ENCODE results near the gene FREM2.

Gene FREM2, protein sequence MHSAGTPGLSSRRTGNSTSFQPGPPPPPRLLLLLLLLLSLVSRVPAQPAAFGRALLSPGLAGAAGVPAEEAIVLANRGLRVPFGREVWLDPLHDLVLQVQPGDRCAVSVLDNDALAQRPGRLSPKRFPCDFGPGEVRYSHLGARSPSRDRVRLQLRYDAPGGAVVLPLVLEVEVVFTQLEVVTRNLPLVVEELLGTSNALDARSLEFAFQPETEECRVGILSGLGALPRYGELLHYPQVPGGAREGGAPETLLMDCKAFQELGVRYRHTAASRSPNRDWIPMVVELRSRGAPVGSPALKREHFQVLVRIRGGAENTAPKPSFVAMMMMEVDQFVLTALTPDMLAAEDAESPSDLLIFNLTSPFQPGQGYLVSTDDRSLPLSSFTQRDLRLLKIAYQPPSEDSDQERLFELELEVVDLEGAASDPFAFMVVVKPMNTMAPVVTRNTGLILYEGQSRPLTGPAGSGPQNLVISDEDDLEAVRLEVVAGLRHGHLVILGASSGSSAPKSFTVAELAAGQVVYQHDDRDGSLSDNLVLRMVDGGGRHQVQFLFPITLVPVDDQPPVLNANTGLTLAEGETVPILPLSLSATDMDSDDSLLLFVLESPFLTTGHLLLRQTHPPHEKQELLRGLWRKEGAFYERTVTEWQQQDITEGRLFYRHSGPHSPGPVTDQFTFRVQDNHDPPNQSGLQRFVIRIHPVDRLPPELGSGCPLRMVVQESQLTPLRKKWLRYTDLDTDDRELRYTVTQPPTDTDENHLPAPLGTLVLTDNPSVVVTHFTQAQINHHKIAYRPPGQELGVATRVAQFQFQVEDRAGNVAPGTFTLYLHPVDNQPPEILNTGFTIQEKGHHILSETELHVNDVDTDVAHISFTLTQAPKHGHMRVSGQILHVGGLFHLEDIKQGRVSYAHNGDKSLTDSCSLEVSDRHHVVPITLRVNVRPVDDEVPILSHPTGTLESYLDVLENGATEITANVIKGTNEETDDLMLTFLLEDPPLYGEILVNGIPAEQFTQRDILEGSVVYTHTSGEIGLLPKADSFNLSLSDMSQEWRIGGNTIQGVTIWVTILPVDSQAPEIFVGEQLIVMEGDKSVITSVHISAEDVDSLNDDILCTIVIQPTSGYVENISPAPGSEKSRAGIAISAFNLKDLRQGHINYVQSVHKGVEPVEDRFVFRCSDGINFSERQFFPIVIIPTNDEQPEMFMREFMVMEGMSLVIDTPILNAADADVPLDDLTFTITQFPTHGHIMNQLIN (N-terminal part only)

DNA sequence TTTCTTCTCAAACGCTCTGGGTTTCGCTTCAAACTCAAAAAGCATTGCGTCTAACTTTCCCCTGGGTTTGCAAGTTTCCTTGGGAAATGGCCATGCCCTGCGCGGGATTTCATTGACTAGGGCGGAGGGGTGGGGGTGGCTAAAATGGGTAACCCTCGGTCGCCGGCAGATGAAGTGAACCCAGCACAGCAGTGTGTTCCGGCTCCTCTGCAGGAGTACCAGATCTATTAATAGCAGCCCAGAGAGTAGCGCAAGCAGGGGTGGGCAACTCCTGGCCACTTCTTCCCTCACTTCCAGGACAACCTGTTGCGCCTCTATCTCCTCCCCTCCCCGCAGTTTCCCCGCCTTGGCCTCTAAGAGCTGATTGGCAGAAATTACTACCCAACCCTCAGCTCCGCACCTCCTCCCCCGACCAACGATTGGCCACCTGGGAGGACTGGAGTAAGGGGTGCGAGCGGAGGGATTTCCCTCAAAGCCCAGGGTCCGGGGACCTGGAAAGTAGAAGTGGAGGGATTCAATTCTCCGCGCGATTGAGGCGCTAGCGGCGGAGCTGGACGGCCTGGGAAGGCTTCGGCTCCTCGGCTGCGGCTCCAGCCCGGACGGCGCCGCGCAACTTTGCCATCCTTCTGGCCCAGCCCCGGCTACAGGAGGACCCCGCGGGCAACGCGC is at the start of gene FREM2:
FREM2 (plus strand) TSS at position 501 of the 669 bp plus-strand sequence. CDS start 268 bp downstream, outside the sequence.
- no peak for DNase-seq

DNA sequence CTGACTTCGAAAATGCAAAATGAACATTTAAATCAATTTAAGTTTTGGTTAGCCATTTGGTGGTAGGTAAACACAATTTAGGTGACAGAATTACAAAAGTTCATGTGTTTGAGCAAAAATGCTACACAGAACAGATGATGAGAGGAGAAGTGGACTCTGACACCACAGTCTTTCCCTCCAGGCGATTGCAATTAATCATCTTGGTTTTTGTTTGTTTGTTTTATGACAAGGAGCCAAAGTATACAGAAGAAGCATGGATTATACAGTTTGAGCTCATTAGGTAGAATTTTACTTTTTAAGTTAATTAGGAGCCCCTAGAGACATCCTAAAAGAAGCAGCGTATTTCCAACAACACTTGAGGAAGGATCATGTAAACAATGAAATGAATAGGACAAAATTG is 49.3 kb upstream of the FREM2 start:
- DNase-seq: no peak

DNA sequence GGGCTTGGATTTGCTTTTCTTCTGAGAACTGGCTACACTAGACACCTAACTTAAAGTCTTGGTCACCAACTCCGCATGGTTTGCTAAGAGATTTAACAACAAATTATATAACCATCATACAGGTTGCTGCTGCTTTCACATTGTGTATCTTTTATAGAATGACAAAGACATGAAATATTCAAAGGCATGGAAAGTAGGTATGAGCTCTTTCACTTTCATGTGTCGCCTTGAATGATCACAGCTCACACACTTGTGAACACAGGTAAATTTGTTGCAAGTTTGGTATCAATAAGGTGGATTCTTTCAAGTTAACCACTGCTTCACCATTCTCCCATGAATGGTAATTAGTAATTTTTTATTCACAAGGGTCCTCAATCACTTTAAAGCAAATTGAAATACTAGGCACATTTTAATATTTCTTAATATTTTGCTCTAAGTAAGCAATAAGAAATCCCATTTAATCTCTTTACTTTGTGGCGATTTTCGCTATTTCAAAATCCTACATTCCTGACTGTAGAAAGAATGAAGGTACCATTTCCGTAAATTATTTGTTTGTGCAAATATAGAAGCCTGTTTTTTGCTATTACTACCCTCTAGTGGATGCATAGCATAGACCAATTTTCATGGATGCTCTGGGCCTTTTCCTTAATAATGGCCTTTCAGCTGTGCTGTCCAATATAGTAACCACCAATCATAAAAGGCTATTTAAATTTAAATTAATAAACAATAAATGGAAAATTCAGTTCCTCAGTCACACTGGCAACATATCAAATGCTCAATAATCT is 45.5 kb upstream of the FREM2 start:
- no peak for DNase-seq

DNA sequence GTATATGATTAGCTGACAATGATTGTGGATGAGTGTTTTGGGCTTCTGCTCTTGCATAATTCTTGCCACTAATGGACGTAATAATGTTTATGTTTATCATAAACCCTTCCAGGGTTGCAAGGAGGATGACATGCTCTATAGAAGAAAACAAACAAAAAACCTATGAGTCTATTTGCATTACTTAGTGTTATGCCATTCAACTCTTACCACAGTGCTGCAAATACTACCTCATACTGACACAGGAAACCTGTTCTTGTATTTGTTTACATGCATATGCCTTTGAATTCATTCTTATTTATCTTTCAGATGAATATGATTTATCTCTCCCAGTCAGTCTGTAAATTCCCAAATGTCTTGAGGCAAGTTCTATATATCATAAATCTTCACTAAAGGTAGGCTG is 39.6 kb upstream of the FREM2 start:
- DNase-seq: no peak

DNA sequence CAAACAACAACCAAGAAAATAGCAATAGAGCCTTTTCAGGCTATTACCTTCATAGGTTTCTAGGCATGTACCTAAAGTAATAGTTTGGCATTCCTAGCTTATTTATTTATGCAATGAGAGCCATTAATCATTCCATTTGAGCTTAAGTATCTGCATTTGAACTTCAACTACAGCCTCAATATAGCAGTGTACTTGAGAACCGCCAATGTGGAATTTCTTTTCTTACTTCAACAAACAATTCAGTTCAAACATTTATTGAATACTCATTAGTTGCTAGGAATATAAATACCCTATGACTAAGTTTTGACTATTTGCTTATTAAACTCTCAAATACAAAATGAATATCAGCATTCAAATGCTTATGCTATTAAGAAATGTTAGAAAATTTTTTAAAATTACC is 38.0 kb upstream of the FREM2 start:
- no peak for DNase-seq

DNA sequence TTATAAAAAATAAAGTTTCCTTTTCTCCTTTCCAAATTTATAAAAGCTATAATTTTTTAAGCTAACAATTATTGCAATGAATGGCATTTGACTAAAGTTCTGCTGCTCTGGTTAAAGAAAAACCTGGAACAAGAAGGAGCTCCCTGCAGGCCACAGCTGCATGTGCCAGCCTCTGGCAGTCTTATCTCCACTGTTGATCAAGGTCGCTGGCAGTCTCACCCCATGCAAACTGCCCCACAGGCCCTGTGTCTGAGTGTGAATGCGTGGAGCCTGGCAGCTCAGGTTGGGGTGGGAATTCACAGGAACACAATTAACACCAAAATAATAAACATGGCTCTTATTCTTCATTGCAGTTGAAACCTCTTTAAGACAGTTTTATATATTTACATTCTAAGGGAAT is 30.2 kb upstream of the FREM2 start:
- DNase-seq: no peak

DNA sequence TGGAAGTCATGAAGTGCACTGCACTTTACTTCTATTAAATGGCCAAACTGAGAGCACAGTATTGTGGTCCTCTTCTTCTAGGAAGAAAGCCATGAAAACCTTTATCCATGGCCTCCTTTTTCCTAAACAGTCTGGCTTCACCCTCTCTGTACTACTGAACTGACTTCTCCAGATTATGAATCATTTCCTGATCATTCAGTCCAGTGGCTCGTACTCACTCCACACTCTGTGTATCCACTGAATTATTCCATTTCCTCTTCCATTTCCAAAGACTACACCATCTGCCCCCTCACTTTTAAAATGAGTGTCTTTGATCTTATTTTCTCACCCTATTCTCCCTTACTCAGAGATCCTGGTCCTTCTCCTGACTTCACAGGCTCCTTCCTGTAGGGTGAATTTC is 29.7 kb upstream of the FREM2 start:
- no peak for DNase-seq

DNA sequence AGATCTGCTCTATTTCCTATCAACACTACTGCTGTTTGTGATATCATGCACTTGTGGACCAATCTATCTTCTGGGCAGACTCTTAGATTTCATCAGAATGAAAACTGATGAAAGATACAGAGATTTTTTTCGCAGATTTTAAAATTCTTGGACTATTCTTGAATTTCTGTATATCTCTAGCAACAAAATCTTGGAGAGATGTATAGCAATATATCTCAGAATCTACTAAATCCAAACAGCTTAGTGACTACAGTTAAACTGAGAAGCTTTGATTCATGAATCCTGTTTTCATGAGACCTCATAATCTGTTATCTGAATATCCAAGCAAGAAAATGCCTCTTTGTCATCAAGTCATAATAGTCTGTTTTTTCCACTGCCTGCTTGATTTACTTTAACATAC is 28.0 kb upstream of the FREM2 start:
- no peak for DNase-seq

DNA sequence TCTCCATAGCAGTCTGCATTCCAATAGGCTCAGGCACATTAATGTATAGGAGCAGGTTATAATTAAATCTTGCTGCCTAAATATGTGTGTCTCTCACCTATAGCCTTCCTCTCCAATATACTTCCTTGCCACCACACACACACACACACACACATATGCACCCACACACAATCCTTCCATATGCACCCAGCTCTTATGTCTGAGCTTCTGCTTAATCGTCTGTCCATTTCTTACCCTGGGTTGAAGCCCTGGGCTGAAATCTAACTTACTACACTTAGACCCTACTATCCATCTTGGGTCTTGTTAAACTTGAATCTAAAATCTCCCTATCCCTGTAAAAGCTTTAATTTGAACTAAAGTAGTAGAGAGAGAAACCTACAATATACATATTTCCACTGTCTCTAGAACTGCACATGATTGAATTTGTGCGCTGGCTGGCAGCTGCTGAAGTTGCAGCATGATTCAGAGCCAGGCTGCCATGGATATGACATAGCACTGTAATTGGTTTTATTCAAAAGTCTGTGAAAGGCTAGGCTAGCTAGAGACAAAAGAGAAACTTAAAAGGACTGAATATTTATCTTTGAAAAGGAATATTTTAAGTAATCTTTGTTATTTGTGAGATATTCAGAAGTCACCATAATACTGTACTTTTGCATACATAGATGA is 25.7 kb upstream of the FREM2 start:
- DNase-seq: no peak

DNA sequence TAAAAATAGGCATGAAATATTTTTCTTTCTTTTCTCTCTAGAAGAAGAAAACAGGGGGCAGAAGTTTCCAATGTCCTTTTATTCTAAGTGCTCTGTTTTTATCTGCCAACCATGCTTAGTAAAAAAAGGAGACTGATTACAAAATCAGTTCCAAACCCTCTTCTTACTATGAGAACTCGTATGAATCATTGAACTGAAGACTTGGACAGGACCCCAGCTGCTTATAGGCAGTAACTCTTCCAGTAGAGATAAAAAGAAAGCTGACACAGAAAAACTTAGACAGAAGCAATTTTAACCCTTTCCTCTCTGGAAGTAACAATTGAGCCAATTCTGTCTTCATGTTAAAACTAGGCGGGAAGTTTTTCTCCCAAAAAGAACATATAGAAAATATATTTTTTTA is 24.5 kb upstream of the FREM2 start:
- DNase-seq: no peak

DNA sequence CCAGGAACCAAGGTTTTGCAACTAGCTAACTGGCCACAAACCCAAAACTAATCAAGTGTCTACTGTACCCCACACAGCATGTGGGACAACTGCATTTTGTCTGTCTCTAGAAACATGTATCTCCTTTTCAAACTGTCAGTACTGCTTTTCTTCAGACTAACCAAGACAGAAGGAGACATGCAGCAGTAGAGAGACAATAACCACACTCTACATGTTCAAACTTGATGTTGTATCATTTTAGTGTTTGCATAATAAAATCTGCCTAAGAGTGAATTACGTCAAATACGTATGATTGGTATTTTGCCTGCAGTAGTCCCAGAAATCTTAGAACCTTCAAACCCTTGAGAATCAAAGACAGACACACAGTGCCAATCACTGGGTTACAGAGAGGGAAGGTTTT is 22.0 kb upstream of the FREM2 start:
- DNase-seq: no peak

DNA sequence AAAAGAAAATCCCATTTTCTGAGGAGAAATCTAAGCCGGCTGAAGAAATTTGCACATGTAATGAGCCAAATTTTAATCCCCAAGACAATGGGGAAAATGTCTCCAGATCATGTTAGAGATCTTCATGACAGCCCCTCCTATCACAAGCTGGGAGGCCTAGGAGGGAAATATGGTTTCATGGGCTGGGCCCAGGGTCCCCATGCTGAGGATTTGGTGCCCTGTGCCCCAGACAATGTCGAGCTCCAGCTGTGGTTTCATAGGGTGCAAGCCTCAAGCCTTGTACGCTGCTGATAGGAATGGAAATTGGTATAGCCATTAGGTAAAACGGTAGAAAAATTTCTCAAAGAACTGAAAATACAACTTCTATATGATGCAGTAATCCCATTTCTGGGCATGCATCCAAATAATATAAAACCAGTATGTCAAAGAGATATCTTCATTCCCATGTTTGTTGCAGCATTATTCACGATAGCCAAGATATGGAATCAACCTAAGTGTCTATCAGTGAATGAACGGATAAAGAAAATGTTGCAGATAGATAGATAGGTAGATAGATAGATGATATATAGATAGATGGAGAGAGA is 19.3 kb upstream of the FREM2 start:
- no peak for DNase-seq

DNA sequence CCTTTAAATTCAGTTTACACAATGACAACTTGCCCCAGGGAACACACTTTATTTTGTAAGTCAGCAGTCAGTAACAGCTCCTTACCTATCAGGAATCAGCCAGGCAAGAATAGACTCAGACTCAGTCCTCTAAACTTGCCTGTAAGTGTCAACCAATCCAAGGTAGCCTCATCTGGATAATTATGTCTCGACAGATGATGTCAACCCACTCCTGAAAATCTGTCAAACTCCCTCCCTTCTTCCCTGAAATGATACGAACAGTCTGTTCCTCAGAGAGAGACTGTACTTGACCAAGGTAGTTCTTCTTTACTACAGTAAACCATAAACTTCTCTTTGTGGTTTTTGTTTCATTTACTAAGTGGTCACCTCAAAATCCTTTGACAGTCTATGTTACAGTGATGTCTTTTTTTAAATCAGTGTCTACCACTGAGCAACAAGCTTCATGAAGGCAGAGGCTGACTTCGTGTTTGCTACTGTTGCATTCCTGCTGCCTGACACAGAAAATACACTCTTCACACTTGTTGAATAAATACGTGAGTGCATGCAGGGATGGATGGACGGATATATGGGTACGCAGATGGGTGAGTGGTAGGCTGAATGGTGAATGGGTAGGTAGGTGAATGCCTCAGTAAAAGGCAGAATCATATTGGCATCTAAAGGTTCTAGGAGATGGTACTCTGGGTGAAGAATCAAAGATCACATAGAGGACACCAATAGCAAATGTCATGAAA is 17.5 kb upstream of the FREM2 start:
- no peak for DNase-seq

DNA sequence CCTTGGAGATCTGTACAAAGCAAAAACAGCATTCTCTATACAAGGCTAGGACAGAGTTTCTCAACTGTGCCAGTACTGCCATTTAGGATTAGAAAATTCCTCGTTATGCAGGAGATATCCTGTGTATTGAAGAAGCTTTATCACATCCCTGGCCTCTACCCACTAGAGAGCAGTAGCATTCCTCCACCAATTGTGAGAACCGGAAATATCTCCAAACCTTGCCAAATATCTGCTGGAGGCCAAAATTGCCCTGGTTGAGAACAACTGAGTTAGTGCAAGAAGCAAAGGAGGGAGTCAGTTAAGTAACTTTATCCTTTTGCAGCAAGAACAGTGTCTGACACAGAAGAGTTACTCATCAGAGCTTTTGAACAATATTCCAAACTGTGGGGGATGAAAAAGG is 16.2 kb upstream of the FREM2 start:
- DNase-seq: no peak

DNA sequence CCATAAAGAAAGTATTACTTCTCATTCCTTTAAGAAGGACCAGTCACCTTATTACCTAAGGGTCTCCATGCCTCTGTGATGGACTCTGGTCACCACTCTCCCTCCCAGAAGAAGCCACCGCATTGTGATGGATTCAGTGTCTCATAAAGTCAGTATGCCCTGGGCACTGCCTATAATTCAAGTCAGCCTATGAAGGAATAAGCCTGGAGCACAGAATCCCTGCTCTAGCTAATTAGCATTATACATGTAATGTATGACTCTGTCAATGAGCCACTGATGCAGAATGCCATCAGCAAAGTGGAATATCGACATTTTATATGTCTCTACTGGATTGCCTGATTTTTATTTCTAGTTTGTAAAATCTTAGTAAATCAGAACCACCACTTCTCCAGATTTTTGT is 14.9 kb upstream of the FREM2 start:
- DNase-seq: no peak

DNA sequence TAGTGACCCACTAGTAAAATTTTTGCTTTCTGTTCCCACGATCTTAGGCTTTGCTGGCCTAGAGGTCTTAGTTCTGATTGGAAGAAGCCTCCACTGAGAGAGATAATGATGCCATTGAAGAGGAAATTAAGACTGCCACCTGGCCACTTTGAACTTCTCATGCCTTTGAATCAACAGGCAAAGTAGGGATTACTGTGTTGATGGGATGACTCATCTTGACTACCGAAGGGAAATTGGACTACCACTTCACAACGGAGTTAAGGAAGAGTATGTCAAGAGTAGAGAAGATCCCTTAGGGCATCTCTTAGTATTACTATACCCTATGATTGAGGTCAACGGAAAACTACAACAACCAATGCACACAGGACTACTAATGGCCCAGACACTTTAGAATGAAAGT is 12.7 kb upstream of the FREM2 start:
- DNase-seq: no peak

DNA sequence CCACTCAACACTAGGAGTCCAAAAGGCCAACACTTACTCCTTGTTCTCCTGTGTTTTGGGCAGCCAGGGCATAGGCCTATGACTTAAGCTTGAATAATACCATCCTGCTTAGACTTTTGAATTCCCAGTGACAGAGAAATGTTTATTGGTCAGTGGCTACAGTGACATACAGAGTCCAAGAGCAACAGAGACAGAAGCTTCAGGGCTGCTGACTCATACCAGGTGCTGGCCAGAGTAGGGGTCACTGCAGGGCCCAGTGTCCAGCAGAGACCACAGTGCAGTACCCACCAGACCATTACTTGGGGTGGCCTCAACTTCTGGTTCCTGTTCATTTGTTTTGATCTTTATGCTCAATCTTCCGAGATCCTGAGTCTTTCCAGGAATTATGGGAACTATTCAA is 6.0 kb upstream of the FREM2 start:
- no peak for DNase-seq

DNA sequence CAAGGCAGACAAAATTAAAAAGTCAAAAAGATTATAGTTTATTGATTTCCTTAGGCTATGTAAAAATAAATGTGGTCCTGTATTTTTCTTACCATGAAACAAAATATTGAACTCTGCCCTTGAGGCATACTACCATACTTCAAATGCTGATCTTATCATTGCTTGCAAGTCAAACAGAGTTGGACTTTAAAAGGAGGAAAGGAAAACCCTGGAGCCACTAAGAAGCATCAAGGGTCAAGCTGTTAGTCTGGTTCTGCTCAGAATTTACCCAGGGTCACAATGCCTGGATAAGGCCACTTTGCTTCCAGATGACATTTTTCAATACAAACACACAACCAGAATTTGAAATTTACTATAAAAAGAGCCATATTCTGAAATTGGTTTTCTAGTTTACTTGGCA is 2.2 kb upstream of the FREM2 start:
- no peak for DNase-seq

DNA sequence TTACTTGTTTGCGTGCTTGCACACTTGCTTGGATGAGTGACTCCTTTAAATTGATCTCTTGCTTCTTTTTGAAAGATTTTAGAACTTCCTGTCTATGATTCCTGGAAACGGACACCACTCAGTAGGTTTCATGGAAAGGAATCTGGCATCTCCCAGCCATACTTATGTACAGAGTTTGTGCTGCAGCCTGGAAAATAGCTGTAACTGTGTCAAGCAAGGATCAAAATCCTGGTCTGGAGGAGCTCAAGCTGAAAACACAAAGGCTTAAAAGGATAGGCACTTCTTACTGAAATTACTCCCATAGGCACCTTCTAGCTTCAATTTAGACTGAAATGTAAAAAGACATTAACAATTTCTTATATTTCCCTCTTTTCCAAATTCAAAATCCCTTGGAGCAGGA is 1.4 kb upstream of the FREM2 start:
- DNase-seq: no peak

DNA sequence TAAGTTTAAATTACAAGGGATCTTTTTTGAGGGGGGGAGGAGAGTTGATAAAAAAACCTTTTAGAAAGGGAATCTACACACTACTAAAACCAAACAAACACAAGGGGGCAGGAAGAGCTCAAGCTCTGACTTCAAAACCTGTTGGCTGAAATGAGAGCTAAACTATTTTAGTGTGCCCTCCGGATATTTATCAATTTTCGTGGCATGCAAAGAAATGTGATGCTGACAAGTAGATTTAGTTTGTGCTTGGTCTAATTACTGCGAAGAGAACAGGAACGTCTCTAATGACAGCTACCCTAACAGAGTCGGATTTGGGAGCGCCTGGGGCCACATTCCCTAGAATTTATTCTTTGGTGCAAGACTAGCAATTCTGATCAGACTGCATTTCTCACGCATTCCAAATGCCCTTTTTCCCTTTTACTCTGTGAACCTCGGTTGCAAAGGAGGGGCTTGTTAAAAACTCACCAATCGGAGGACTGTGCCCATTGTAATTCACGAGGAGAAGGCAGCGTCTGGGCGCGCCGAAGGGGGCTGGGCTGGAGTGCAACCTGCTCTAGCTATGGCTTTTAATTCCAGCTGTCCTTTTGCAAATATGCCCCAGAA is 802 bp upstream of the FREM2 start:
- DNase-seq: no peak

Data from inflammatory macrophage treated with lipopolysaccharide for 4 hours (primary cell).